IMR-90 (cell line): ENCODE results near the gene TNKS1BP1. TPM values are rescaled to one million over a fixed set of nuclear protein-coding genes. Genes with fewer than 3 reads are reported as not detected.

Experiments used
- ATAC-seq: fragments of 200-7000 bp; cut with Tn5 transposase; 2 replicates; pipeline ENCODE4 v1.9.1; 2020; ENCODE audit warnings: low read depth, mild to moderate bottlenecking, moderate library complexity
- BruUV-seq: library from RNA; stranded (reverse); fragments of 400-500 nt; replicated peaks from 2 replicates; lab custom pipeline; 2021; lab: Mats Ljungman, UMichigan
- CTCF ChIA-PET: fragments of 300-600 bp; formaldehyde crosslinking; extraction: SDS; loops from one replicate; lab custom pipeline; 2021; ENCODE audit warnings: antibody characterized with exemption; lab: Yijun Ruan, JAX
- POLR2A ChIA-PET: fragments of 300-600 bp; sonication (Branson Sonifier 250); formaldehyde crosslinking; loops from one replicate; lab custom pipeline; 2022; ENCODE audit warnings: antibody characterized with exemption; ENCODE audit not compliant: unreplicated experiment; lab: Charles Lee
- DNase-seq: peaks from one replicate; pipeline ENCODE4 v3.0.0; 2013
- H2AFZ ChIP-seq: replicated peaks from 2 replicates; pipeline ENCODE3; 2013; ENCODE audit warnings: low read length, mild to moderate bottlenecking; ENCODE audit not compliant: poor library complexity
- H2AK5ac ChIP-seq: 2 replicates; pipeline ENCODE4 v1.6.1; 2013; ENCODE audit warnings: low read depth, low read length, inconsistent platforms
- H2AK9ac ChIP-seq: replicated peaks from 2 replicates; pipeline ENCODE3; 2013; ENCODE audit warnings: mild to moderate bottlenecking, low read depth, low read length, moderate library complexity; ENCODE audit not compliant: poor library complexity
- H2BK120ac ChIP-seq: 2 replicates; pipeline ENCODE4 v1.6.1; 2013; ENCODE audit warnings: low read depth, low read length, inconsistent platforms
- H2BK15ac ChIP-seq: 3 replicates; pipeline ENCODE4 v1.6.1; 2013; ENCODE audit warnings: low read depth, low read length, inconsistent platforms
- H2BK20ac ChIP-seq: 2 replicates; pipeline ENCODE4 v1.6.1; 2013; ENCODE audit warnings: low read depth, mild to moderate bottlenecking, inconsistent platforms, low read length, moderate library complexity
- H2BK5ac ChIP-seq: 2 replicates; pipeline ENCODE4 v1.6.1; 2013; ENCODE audit warnings: mild to moderate bottlenecking, low read depth, low read length, inconsistent platforms; ENCODE audit not compliant: poor library complexity, severe bottlenecking
- H3K14ac ChIP-seq: replicated peaks from 2 replicates; pipeline ENCODE4 v1.6.1; 2013; ENCODE audit warnings: low read depth, low read length, inconsistent platforms
- H3K18ac ChIP-seq: 2 replicates; pipeline ENCODE4 v1.6.1; 2013; ENCODE audit warnings: low read depth, low read length, control low read depth
- H3K23ac ChIP-seq: 2 replicates; pipeline ENCODE4 v1.6.1; 2013; ENCODE audit warnings: low read depth, low read length, inconsistent platforms
- H3K27ac ChIP-seq: 2 replicates; pipeline ENCODE4 v1.5.1; 2013; ENCODE audit warnings: mild to moderate bottlenecking, control low read depth, low read length; ENCODE audit not compliant: insufficient read depth
- H3K27me3 ChIP-seq: 2 replicates; pipeline ENCODE4 v1.6.1; 2013; ENCODE audit warnings: low read length; ENCODE audit not compliant: control insufficient read depth, insufficient read depth
- H3K36me3 ChIP-seq: 2 replicates; pipeline ENCODE4 v1.6.1; 2013; ENCODE audit warnings: low read length, mixed read lengths; ENCODE audit not compliant: control insufficient read depth, insufficient read depth
- H3K4ac ChIP-seq: 2 replicates; pipeline ENCODE4 v1.6.1; 2013; ENCODE audit warnings: low read depth, low read length, inconsistent platforms
- H3K4me1 ChIP-seq: 2 replicates; pipeline ENCODE4 v1.6.1; 2013; ENCODE audit warnings: low read length, mixed read lengths; ENCODE audit not compliant: control insufficient read depth, insufficient read depth
- H3K4me2 ChIP-seq: 2 replicates; pipeline ENCODE4 v1.6.1; 2013; ENCODE audit warnings: low read depth, mild to moderate bottlenecking, control low read depth, low read length, moderate library complexity
- H3K4me3 ChIP-seq: 2 replicates; pipeline ENCODE4 v1.5.1; 2013; ENCODE audit warnings: low read depth, mild to moderate bottlenecking, control low read depth, low read length, moderate library complexity; ENCODE audit not compliant: insufficient read depth
- H3K56ac ChIP-seq: 2 replicates; pipeline ENCODE4 v1.6.1; 2013; ENCODE audit warnings: low read length, inconsistent platforms; ENCODE audit not compliant: insufficient read depth; ENCODE audit errors: extremely low read depth
- H3K79me1 ChIP-seq, 2 experiments: 2 replicates each; pipeline ENCODE4 v1.6.1; 2013; ENCODE audit warnings: low read length in 2 of 2, inconsistent platforms in 1 of 2, low read depth in 1 of 2
- H3K9ac ChIP-seq: 2 replicates; pipeline ENCODE4 v1.6.1; 2013; ENCODE audit warnings: low read depth, low read length, control low read depth
- H3K9me1 ChIP-seq: 2 replicates; pipeline ENCODE4 v1.6.1; 2013; ENCODE audit warnings: low read length, inconsistent platforms; ENCODE audit not compliant: insufficient read depth
- H3K9me3 ChIP-seq: 2 replicates; pipeline ENCODE4 v1.6.1; 2013; ENCODE audit warnings: low read length; ENCODE audit not compliant: control insufficient read depth, insufficient read depth
- H4K20me1 ChIP-seq: 2 replicates; pipeline ENCODE4 v1.6.1; 2013; ENCODE audit warnings: low read length, inconsistent platforms; ENCODE audit not compliant: insufficient read depth
- H4K5ac ChIP-seq: 2 replicates; pipeline ENCODE4 v1.6.1; 2013; ENCODE audit warnings: mild to moderate bottlenecking, low read depth, low read length, control low read depth
- H4K8ac ChIP-seq, 2 experiments: 2 replicates each; pipeline ENCODE4 v1.6.1; 2013; ENCODE audit warnings: low read depth in 2 of 2, low read length in 2 of 2, control low read depth in 1 of 2, inconsistent platforms in 1 of 2
- H4K91ac ChIP-seq: 2 replicates; pipeline ENCODE4 v1.6.1; 2013; ENCODE audit warnings: low read depth, low read length, inconsistent platforms; ENCODE audit not compliant: insufficient read depth
- BHLHE40 ChIP-seq: fragments of 150-350 bp; IDR thresholded peaks from 2 replicates; pipeline ENCODE4 v1.6.1; 2016; ENCODE audit warnings: mild to moderate bottlenecking, low read depth, low read length
- CEBPB ChIP-seq: IDR thresholded peaks from 2 replicates; pipeline ENCODE4 v1.6.1; 2012; ENCODE audit warnings: low read depth, low read length, improper control_type of control experiment
- CHD1 ChIP-seq: IDR thresholded peaks from 2 replicates; pipeline ENCODE4 v1.6.1; 2012; ENCODE audit warnings: low read depth, low read length, improper control_type of control experiment
- FOS ChIP-seq: fragments of 150-350 bp; IDR thresholded peaks from 2 replicates; pipeline ENCODE4 v1.6.1; 2016; ENCODE audit warnings: low read depth, low read length
- MAFK ChIP-seq: IDR thresholded peaks from 2 replicates; pipeline ENCODE4 v1.6.1; 2012; ENCODE audit warnings: low read depth, low read length, improper control_type of control experiment
- MAZ ChIP-seq: IDR thresholded peaks from 2 replicates; pipeline ENCODE4 v1.6.1; 2012; ENCODE audit warnings: low read depth, mild to moderate bottlenecking, low read length, improper control_type of control experiment, moderate library complexity, borderline replicate concordance
- MXI1 ChIP-seq: IDR thresholded peaks from 2 replicates; pipeline ENCODE4 v1.6.1; 2012; ENCODE audit warnings: low read depth, mild to moderate bottlenecking, low read length, moderate library complexity, borderline replicate concordance
- NFE2L2 ChIP-seq: fragments of 150-350 bp; IDR thresholded peaks from 2 replicates; pipeline ENCODE4 v1.6.1; 2016; ENCODE audit warnings: low read depth, mild to moderate bottlenecking, low read length
- POLR2A ChIP-seq: IDR thresholded peaks from 2 replicates; pipeline ENCODE4 v1.6.1; 2012; ENCODE audit warnings: mild to moderate bottlenecking, low read depth, low read length
- RAD21 ChIP-seq: IDR thresholded peaks from 2 replicates; pipeline ENCODE4 v1.6.1; 2012; ENCODE audit warnings: low read length, improper control_type of control experiment
- RCOR1 ChIP-seq: IDR thresholded peaks from 2 replicates; pipeline ENCODE4 v1.6.1; 2012; ENCODE audit warnings: mild to moderate bottlenecking, low read length, improper control_type of control experiment; ENCODE audit not compliant: insufficient replicate concordance
- RFX5 ChIP-seq: IDR thresholded peaks from 2 replicates; pipeline ENCODE4 v1.8.0; 2012; ENCODE audit warnings: low read depth, mild to moderate bottlenecking, low read length, moderate library complexity
- SMC3 ChIP-seq: fragments of 150-350 bp; IDR thresholded peaks from 2 replicates; pipeline ENCODE4 v1.6.1; 2016; ENCODE audit warnings: low read depth, mild to moderate bottlenecking, antibody characterized with exemption, low read length, moderate library complexity
- WGBS, 2 experiments: methylation state at CpG; one replicate each; pipeline versions ENCODE4 v1.1.5 to v1.1.7; 2013; ENCODE audit warnings: missing lambda C conversion rate in 2 of 2; ENCODE audit not compliant: insufficient read length in 1 of 2; ENCODE audit errors: extremely low coverage in 2 of 2; 5-methylcytosine and 5-hydroxymethylcytosine counted together
- dilution Hi-C: fragments of 300-500 bp; cut with HindIII; formaldehyde crosslinking; loops from one replicate; pipeline ENCODE4 v1.14.3; 2018; ENCODE audit warnings: low sequenced_read_pairs; ENCODE audit not compliant: unreplicated experiment
- in situ Hi-C: fragments of 300-500 bp; cut with MboI; formaldehyde crosslinking; loops from 3 replicates; pipeline ENCODE4 v1.14.3; 2019; ENCODE audit warnings: low sequenced_read_pairs, inconsistent platforms, mixed read lengths
- intact Hi-C: fragments of 100-400 bp; cut with micrococcal nuclease; formaldehyde crosslinking; loops from 2 replicates; pipeline ENCODE4 v1.10.0; 2022
- polyA plus RNA-seq, 3 experiments: library from polyadenylated mRNA; depleted of rRNA; stranded (reverse); fragments of >200 nt; gene quantifications; 2 replicates each; pipeline ENCODE4 v1.2.3, GENCODE V29; 2012; ENCODE audit warnings: low replicate concordance in 1 of 3
- total RNA-seq: library from RNA; depleted of rRNA; stranded (reverse); fragments of >200 nt; gene quantifications from 2 replicates; pipeline ENCODE4 v1.2.3, GENCODE V29; 2012
- TF ChIP-seq, protein P1 (sequence below): fragments of 150-350 bp; IDR thresholded peaks from 2 replicates; pipeline ENCODE4 v1.6.1; 2017; ENCODE audit warnings: mild to moderate bottlenecking, antibody characterized with exemption, low read length, low read depth
- TF ChIP-seq, protein P2 (sequence below): fragments of 150-350 bp; IDR thresholded peaks from 2 replicates; pipeline ENCODE4 v1.6.1; 2016; ENCODE audit warnings: low read depth, mild to moderate bottlenecking, low read length, moderate library complexity, borderline replicate concordance
- TF ChIP-seq, protein P3 (sequence below): conservative IDR thresholded peaks from 2 replicates; pipeline ENCODE4 v1.5.1; 2012; ENCODE audit warnings: mild to moderate bottlenecking, low read depth, low read length, improper control_type of control experiment

Gene TNKS1BP1
- total and polyA plus RNA-seq, 2 of the 4 experiments (the other 2 are of a cell fraction) = 31.7 to 71.4 TPM

DNA sequence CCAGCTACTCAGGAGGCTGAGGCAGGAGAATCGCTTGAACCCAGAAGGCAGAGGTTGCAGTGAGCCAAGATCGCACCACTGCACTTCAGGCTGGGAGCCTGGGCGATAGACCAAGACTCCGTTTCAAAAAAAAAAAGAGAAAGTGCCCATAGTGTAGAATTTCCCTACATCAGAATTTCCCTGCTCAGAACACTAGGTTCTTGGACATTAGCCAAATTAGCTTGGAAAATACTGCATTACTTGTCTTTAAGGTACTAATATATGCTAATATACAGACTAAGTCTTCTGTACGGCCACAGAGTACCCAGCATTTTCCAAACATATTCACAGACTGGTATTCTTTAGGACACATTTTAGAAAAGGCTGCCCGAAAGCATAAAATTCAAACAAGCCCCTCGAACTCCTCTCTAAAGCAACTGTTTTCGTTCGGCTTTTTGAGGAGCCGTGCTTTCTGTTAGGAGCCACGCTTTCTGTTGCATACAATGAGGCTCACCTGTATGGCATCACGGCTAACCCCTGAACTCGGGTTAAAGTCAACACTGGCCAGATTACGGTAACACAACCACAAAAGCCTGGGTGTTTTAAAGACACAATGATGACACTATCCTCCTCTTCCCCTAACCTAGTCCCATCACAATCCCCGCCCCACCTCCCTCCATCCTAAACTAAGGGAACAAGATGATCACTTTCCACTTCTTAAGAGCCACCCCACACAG lies 18.4 kb downstream of the TNKS1BP1 start:
- Histone ChIP-seq H3K79me1 (peaks cover 40 to 89% of the 10 kb centered on the region in 2 experiments), H3K4ac (no peak overlapping the region), H4K5ac (no peak overlapping the region), H2AK9ac (no peak overlapping the region), H3K9ac (no peak overlapping the region), H2BK5ac (no peak overlapping the region), H4K20me1 (peaks cover 65% of the 10 kb centered on the region), H3K9me1 (peaks cover 53% of the 10 kb centered on the region), H3K14ac (no peak overlapping the region), H3K4me1 (peaks cover 41% of the 10 kb centered on the region), H4K8ac (no peak overlapping the region), H3K4me2 (no peak overlapping the region), H3K27ac (no peak overlapping the region), H3K4me3 (no peak overlapping the region), H3K18ac (no peak overlapping the region), H2BK20ac (no peak overlapping the region), H4K91ac (no peak overlapping the region), H2AFZ (no peak overlapping the region), H2BK120ac (no peak overlapping the region), H3K56ac (no peak overlapping the region), H3K36me3 (peaks cover 66% of the 10 kb centered on the region), H3K9me3 (no peaks in the 10 kb centered on the region), H2BK15ac (no peak overlapping the region), H2AK5ac (0 out of 2 replicates have a peak overlapping the region, but pooled peaks have one; percentile 9), H3K23ac (no peak overlapping the region; the same call in 1 of the 2 replicates), H3K27me3 (no peaks in the 10 kb centered on the region)
- ATAC-seq (no peak), DNase-seq (peak; percentile 19)
- 84% methylated on average over 5 of the region's 15 CpGs; no CpG with 5 or more reads in 1 of the 2 experiments for WGBS, 2 experiments
- ChIA-PET CTCF (no interaction called here), POLR2A (no interaction called here)
- in situ Hi-C loops = no loop called here
- no peak for TF ChIP-seq MAZ
- no peak for TF ChIP-seq RCOR1
- TF ChIP-seq, protein P1, sequence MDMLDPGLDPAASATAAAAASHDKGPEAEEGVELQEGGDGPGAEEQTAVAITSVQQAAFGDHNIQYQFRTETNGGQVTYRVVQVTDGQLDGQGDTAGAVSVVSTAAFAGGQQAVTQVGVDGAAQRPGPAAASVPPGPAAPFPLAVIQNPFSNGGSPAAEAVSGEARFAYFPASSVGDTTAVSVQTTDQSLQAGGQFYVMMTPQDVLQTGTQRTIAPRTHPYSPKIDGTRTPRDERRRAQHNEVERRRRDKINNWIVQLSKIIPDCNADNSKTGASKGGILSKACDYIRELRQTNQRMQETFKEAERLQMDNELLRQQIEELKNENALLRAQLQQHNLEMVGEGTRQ = no peak
- no peak for TF ChIP-seq FOS
- TF ChIP-seq MXI1 = no peak
- TF ChIP-seq BHLHE40 = no peak
- TF ChIP-seq MAFK = no peak
- TF ChIP-seq, protein P2, sequence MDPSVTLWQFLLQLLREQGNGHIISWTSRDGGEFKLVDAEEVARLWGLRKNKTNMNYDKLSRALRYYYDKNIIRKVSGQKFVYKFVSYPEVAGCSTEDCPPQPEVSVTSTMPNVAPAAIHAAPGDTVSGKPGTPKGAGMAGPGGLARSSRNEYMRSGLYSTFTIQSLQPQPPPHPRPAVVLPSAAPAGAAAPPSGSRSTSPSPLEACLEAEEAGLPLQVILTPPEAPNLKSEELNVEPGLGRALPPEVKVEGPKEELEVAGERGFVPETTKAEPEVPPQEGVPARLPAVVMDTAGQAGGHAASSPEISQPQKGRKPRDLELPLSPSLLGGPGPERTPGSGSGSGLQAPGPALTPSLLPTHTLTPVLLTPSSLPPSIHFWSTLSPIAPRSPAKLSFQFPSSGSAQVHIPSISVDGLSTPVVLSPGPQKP = no peak
- TF ChIP-seq, protein P3, sequence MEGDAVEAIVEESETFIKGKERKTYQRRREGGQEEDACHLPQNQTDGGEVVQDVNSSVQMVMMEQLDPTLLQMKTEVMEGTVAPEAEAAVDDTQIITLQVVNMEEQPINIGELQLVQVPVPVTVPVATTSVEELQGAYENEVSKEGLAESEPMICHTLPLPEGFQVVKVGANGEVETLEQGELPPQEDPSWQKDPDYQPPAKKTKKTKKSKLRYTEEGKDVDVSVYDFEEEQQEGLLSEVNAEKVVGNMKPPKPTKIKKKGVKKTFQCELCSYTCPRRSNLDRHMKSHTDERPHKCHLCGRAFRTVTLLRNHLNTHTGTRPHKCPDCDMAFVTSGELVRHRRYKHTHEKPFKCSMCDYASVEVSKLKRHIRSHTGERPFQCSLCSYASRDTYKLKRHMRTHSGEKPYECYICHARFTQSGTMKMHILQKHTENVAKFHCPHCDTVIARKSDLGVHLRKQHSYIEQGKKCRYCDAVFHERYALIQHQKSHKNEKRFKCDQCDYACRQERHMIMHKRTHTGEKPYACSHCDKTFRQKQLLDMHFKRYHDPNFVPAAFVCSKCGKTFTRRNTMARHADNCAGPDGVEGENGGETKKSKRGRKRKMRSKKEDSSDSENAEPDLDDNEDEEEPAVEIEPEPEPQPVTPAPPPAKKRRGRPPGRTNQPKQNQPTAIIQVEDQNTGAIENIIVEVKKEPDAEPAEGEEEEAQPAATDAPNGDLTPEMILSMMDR = no peak
- no peak for TF ChIP-seq SMC3
- TF ChIP-seq CHD1 = no peak
- no peak for TF ChIP-seq POLR2A
- no peak for TF ChIP-seq NFE2L2
- no peak for TF ChIP-seq CEBPB
- no peak for TF ChIP-seq RAD21
- no peak for TF ChIP-seq RFX5
- intact Hi-C loops = no loop called here
- dilution Hi-C loops = no loop called here
- BruUV-seq = no TSS peak
